GM18873 (cell line): Measurements from ENCODE around the gene PLEKHG7.
"Not testable (repeated sequence)": the region's sequence is repeated elsewhere in the genome, so short reads cannot be mapped to it uniquely, and the experiment has no call there.

Experiments
- ATAC-seq: cut with Tn5 transposase; IDR thresholded peaks from one replicate; pipeline ENCODE4 v1.9.1; 2021; ENCODE audit warnings: mild to moderate bottlenecking, moderate library complexity, moderate number of reproducible peaks; ENCODE audit not compliant: unreplicated experiment, low FRiP score

Gene PLEKHG7

DNA sequence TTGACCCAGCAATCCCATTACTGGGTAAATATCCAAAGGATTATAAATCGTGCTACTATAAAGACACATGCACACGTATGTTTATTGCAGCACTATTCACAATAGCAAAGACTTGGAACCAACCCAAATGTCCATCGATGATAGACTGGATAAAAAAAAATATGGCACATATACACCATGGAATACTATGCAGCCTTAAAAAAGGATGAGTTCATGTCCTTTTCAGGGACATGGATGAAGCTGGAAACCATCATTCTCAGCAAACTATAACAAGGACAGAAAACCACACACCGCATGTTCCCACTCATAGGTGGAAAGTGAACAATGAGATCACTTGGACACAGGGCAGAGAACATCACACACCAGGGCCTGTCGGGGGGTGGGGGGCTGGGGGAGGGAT, 91.6 kb downstream of the PLEKHG7 start:
- ATAC-seq: not testable (repeated sequence)

DNA sequence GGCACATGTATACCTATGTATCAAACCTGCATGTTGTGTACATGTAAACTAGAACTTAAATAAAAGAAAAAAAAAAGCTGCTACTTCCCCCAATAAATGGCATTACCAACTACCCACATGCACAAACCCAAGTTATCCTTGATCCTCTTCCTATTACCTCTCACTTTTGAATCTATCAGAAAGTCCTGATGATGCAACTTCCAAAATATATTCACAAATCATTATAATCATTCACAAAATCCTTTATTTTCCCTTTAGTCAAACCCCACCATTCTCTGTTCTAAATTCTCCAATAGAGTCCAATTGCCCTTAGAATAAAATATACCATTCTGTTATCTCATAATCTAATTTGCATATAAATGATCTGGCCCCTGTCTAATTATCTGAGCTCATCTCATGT, 92.0 kb downstream of the PLEKHG7 start:
- ATAC-seq: no peak

DNA sequence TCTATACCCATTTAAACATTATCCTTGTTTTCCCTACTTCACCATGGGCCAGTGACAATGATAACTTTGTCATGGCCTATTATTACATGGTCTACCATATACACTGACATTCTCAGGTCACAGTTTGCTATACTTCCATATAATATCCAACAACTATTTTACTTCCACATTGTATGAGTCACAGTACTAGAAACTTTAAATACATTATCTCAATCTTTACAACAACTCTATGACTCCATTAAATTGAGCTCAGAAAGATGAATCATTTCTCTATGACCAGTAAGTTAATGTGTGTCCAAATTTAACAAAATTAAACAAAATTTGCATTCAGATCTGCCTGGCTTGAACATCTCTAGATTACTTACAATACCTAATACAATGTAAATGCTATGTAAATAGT, 93.9 kb downstream of the PLEKHG7 start:
- no peak for ATAC-seq

DNA sequence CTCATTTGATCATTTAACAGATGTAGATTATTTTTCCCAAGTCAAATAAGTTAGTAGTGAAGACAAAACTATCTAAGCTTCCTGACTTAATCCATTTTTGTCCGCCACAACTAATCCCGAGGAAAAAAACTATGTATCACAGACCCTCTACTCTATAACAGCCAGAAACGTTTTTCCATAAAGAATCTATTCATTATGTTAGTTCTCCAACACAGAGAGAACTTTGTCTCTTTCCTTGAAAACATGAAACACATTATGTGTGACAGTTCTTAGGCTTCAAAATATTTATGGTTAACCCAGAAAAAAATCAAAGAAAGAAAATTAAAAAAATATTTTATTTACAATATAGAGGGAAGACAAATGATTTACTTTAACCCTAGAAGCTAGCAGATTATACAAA, 100.1 kb downstream of the PLEKHG7 start:
- no peak for ATAC-seq

DNA sequence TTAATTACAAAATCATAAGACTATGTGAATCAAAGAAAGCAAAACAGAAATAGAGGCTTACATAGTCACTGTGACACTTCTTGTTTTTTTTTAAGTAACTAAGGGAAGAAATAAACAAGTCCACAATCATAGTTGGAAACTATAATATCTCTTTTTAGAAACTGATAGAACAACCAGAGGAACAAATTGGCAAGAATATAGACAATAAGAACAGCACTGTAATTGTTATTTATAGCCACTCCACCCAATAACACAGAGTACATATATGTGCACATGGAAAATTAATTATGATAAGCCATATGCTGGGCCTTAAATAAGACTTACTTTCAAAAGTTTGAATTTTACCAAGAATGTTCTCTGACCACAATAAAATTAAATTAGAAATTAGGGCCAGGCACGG, 101.1 kb downstream of the PLEKHG7 start:
- no peak for ATAC-seq

DNA sequence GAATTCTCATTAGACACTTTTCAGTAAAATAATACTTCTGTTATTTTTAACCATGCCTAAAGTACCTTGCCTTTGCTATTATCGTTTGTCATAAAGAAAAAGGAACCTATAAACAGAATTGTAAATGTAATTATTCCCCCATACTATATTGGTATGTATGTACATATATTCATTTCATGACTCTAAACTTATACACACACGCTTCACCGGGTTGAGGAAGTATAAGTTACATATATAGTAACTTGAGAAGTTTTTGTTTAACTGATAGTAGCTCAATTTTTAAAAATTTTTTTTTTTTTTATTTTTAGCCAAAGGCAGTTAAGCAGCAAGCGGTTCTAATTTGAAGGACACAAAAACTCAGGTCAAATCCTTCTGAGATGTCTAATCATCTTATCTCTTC, 107.6 kb downstream of the PLEKHG7 start:
- ATAC-seq: peak; percentile 52

DNA sequence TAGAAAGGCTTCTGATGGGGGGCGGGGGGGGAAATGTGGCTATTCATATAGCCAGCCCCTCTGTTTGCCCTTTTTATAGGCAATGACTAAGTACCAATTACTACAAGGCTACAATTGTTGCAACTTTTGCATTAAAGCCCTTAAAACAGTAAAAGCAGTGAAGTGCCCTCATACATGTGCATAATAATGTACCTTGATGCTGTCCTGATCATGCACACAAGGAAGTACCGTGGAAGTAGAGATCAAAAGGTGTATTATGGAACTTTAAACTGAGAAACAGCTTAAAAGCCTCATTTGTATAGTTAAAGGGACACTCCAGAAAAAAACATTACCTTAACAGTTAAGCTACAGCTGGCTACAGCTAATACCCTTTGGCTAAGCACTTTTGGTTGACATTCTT, 111.8 kb downstream of the PLEKHG7 start:
- no peak for ATAC-seq

DNA sequence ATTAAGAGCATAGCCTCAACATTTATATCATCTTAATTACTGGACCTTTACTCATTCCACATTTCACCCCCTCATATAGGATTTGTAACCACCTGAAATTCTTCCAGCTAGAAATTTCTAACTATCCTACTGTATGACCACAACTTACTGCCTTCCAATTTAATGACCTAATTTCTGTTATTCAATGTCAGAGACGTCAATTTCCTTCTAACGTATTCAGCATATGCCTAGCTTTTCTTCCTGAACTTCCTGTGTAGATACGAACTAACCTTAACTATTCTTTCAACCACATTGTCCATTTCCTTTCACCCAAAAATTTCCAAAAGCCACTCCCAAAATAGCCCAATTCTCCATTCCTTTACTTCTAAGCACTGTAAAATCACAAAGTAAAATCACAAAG, 118.4 kb downstream of the PLEKHG7 start:
- no peak for ATAC-seq
